Measurements from ENCODE around the gene RAI14. TPM values are rescaled to one million over a fixed set of nuclear protein-coding genes. Genes with fewer than 3 reads are reported as not detected.

Gene RAI14
- total RNA-seq, 1 donor from 2014 or later = 260 TPM

DNA sequence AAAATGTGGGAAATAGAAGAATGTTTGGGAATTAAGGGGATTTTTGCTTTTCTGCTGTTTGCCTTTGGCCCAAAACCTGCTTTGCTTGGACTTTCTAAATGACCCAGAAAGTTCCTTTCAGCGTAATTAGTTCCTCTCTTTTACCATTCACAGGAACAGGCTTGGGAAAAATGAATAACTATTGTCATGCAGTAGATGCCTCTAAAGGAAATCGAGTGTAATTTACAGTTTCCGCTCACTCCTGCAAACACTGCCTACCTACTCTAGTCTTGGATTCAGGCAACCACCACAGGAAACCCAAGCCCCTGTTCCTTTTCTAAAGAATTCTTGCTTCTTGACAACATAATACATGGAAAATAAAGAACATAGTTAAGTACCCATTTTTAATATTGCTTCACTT lies 207.8 kb downstream of the RAI14 start:
- DNase-seq (ENCODE audit: low spot score) = no peak
- no peaks in the 10 kb centered on the region for H3K9me3 Mint-ChIP-seq (ENCODE audit: low read depth)
- peaks cover 1% of the 10 kb centered on the region for H3K36me3 Mint-ChIP-seq (ENCODE audit: low read depth)
- H3K27ac Mint-ChIP-seq (ENCODE audit: unreplicated experiment) = no peak overlapping the region
- TF ChIP-seq, protein P1, sequence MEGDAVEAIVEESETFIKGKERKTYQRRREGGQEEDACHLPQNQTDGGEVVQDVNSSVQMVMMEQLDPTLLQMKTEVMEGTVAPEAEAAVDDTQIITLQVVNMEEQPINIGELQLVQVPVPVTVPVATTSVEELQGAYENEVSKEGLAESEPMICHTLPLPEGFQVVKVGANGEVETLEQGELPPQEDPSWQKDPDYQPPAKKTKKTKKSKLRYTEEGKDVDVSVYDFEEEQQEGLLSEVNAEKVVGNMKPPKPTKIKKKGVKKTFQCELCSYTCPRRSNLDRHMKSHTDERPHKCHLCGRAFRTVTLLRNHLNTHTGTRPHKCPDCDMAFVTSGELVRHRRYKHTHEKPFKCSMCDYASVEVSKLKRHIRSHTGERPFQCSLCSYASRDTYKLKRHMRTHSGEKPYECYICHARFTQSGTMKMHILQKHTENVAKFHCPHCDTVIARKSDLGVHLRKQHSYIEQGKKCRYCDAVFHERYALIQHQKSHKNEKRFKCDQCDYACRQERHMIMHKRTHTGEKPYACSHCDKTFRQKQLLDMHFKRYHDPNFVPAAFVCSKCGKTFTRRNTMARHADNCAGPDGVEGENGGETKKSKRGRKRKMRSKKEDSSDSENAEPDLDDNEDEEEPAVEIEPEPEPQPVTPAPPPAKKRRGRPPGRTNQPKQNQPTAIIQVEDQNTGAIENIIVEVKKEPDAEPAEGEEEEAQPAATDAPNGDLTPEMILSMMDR (IDR thresholded peaks at IDR 0.05) = no peak
- H3K4me3 Mint-ChIP-seq (ENCODE audit: unreplicated experiment) = no peak overlapping the region
- peaks cover 11% of the 10 kb centered on the region for H3K4me1 Mint-ChIP-seq (ENCODE audit: low read depth)
- no peaks in the 10 kb centered on the region for H3K27me3 Mint-ChIP-seq (ENCODE audit: low read depth)

DNA sequence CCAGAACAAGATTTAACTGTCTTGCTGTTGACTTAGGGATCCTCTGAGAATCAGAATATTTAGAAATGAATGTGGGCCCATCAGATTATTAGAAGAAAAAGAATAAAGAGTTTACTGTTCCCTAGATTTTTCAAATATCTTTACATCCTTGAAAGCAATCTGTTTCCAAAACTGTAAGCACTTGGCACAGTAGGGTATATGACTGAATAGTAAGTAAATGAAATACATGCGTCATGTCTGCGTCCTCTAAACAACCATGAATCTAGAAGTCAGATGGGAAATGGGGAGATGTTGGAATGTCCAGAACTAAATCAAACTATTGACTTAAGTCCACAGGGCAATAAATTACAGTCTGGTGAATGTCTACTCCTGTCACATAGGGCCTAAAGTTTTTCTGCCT lies 209.0 kb downstream of the RAI14 start:
- TF ChIP-seq, protein P1 (IDR thresholded peaks at IDR 0.05) = no peak
- Mint-ChIP-seq H3K27me3 (ENCODE audit: low read depth) (no peaks in the 10 kb centered on the region), H3K4me1 (ENCODE audit: low read depth) (peaks cover 11% of the 10 kb centered on the region), H3K4me3 (ENCODE audit: unreplicated experiment) (no peak overlapping the region), H3K36me3 (ENCODE audit: low read depth) (peaks cover under 1% of the 10 kb centered on the region), H3K9me3 (ENCODE audit: low read depth) (no peaks in the 10 kb centered on the region), H3K27ac (ENCODE audit: unreplicated experiment) (no peak overlapping the region)
- DNase-seq (ENCODE audit: low spot score) = no peak

DNA sequence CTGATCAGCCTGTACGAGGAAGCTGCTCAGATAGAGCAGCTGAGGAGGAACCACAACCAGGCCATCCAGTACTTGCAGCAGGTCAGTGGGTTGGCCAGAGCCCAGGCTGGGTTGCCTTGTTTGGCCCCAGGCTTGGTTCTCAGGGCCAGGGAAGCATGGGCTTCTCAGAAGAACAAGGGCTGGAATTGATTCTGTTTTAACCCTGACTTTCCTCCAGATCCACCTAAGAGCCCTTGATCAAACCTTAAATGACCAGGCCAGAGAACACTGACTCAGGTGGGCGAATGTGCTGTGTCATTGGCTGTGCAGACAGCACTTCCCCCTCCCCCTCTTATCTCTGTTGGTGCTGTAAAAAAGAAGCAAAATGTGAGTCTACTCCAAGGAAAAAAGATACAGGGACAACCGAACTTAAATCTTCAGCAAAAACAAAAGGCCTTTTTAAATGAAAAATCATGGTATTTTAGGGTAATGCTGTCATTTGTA lies 210.9 kb downstream of the RAI14 start:
- H3K27ac Mint-ChIP-seq (ENCODE audit: unreplicated experiment) = no peak overlapping the region
- no peaks in the 10 kb centered on the region for H3K27me3 Mint-ChIP-seq (ENCODE audit: low read depth)
- H3K4me1 Mint-ChIP-seq (ENCODE audit: low read depth) = peaks cover 11% of the 10 kb centered on the region
- peaks cover 6% of the 10 kb centered on the region for H3K9me3 Mint-ChIP-seq (ENCODE audit: low read depth)
- H3K4me3 Mint-ChIP-seq (ENCODE audit: unreplicated experiment) = no peak overlapping the region
- DNase-seq (ENCODE audit: low spot score) = no peak
- TF ChIP-seq, protein P1 (IDR thresholded peaks at IDR 0.05) = no peak
- no peaks in the 10 kb centered on the region for H3K36me3 Mint-ChIP-seq (ENCODE audit: low read depth)

DNA sequence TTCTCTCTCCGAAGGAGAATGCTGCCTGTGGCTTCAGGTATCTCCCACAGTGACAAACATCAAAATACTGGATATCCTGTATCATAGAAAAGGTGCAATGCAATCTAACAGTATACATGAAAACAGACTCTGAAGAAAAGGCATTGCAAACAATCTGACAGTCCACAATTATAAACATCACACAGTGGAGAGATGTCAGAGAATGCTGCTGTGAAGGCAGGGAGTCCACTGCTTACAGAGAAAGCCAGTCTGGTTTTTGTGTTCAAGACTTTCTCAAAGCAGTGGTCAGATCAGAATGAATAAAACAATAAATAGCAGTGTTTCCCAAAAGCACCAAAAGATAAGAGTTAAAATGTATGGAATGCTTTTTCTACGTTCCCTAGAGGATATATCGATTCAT lies 211.5 kb downstream of the RAI14 start:
- peaks cover 6% of the 10 kb centered on the region for H3K9me3 Mint-ChIP-seq (ENCODE audit: low read depth)
- no peaks in the 10 kb centered on the region for H3K36me3 Mint-ChIP-seq (ENCODE audit: low read depth)
- peaks cover 11% of the 10 kb centered on the region for H3K4me1 Mint-ChIP-seq (ENCODE audit: low read depth)
- TF ChIP-seq, protein P1 (IDR thresholded peaks at IDR 0.05) = no peak
- no peak for DNase-seq (ENCODE audit: low spot score)
- no peaks in the 10 kb centered on the region for H3K27me3 Mint-ChIP-seq (ENCODE audit: low read depth)
- no peak overlapping the region for H3K27ac Mint-ChIP-seq (ENCODE audit: unreplicated experiment)
- H3K4me3 Mint-ChIP-seq (ENCODE audit: unreplicated experiment) = no peak overlapping the region

DNA sequence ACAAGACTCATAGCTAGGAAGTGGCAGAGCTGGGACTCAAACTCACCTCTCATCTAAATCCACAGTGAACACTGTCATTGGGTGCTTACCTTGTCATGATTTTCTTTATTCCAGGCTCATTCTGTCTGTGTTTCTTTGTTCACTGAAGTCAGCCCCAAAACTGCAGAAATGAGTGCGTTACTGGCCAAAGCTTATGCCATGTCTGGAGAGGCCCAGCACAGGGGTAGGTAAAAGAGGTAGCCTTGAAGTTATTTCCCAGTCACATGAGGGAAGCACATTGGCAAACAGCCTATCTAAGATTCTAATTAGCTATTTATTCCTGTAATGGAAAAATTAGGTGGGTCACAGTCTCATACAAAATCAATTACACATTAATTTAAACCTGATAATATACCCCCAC lies 212.7 kb downstream of the RAI14 start:
- Mint-ChIP-seq H3K27ac (ENCODE audit: unreplicated experiment) (no peak overlapping the region), H3K4me1 (ENCODE audit: low read depth) (peaks cover 7% of the 10 kb centered on the region), H3K36me3 (ENCODE audit: low read depth) (no peaks in the 10 kb centered on the region), H3K27me3 (ENCODE audit: low read depth) (no peaks in the 10 kb centered on the region), H3K4me3 (ENCODE audit: unreplicated experiment) (no peak overlapping the region), H3K9me3 (ENCODE audit: low read depth) (peaks cover 6% of the 10 kb centered on the region)
- DNase-seq (ENCODE audit: low spot score) = no peak
- TF ChIP-seq, protein P1 (IDR thresholded peaks at IDR 0.05) = no peak
